Esophagus squamous epithelium (tissue), 5 donors: Measurements from ENCODE around the gene OR5B12. TPM values are rescaled to one million over a fixed set of nuclear protein-coding genes. Genes with fewer than 3 reads are reported as not detected.

Source experiments
- DNase-seq: peaks from one replicate; lab custom pipeline; 2025; lab: John Stamatoyannopoulos, UW
- H3K27ac ChIP-seq, 4 donors: fragments of 200-600 bp; sonication (generic); one replicate each; pipeline ENCODE4 v1.5.1; 2016 to 2019; ENCODE audit warnings: mild to moderate bottlenecking in 1 of 4
- H3K27me3 ChIP-seq, 4 donors: fragments of 200-600 bp; sonication (generic); 1 replicate in 3 of 4; 2 replicates in 1 of 4; pipeline versions ENCODE4 v1.5.1 to v1.6.0; 2017 to 2021; ENCODE audit warnings: antibody characterized with exemption in 1 of 4
- H3K36me3 ChIP-seq, 3 donors: fragments of 200-600 bp; sonication (generic); one replicate each; pipeline ENCODE4 v1.5.1; 2016 to 2019
- H3K4me1 ChIP-seq, 3 donors: fragments of 200-600 bp; sonication (generic); one replicate each; pipeline ENCODE4 v1.5.1; 2017 to 2019
- H3K4me3 ChIP-seq, 4 donors: fragments of 200-600 bp; sonication (generic); 1 replicate in 3 of 4; 2 replicates in 1 of 4; pipeline ENCODE4 v1.5.1; 2016 to 2019; ENCODE audit warnings: mild to moderate bottlenecking in 2 of 4, moderate library complexity in 1 of 4
- H3K9me3 ChIP-seq, 3 donors: fragments of 200-600 bp; sonication (generic); one replicate each; pipeline ENCODE4 v1.5.1; 2016 to 2019
- POLR2A ChIP-seq, 4 donors: fragments of 450-650 bp; IDR thresholded peaks; one replicate each; pipeline ENCODE4 v1.6.1; 2017; ENCODE audit warnings: antibody characterized with exemption in 4 of 4, mild to moderate bottlenecking in 4 of 4, moderate library complexity in 3 of 4
- WGBS, 2 donors: methylation state at CpG; one replicate each; pipeline ENCODE4 v1.1.5; 2018; 5-methylcytosine and 5-hydroxymethylcytosine counted together
- intact Hi-C: fragments of 100-400 bp; cut with DNase I; formaldehyde crosslinking; loops from one replicate; pipeline ENCODE4 v1.15.0; 2022
- total RNA-seq, 4 donors: library from RNA; depleted of rRNA; stranded (reverse); fragments of >200 nt; gene quantifications; one replicate each; pipeline ENCODE4 v1.1.0, GENCODE V29; 2016
- TF ChIP-seq, protein P1 (sequence below), 6 experiments: fragments of 450-650 bp in 4 of 6; fragments of 200-600 bp in 2 of 6; sonication (generic) in 2 of 6; IDR thresholded peaks; one replicate each; pipeline ENCODE4 v1.5.1; 2016 to 2019; ENCODE audit warnings: antibody characterized with exemption in 6 of 6, mild to moderate bottlenecking in 4 of 6, moderate library complexity in 4 of 6
- donor health status: DM: yes; HTN: yes; CAD: no.

The OR5B12 gene
- total RNA-seq, 4 donors from 2014 or later, result not detected

DNA sequence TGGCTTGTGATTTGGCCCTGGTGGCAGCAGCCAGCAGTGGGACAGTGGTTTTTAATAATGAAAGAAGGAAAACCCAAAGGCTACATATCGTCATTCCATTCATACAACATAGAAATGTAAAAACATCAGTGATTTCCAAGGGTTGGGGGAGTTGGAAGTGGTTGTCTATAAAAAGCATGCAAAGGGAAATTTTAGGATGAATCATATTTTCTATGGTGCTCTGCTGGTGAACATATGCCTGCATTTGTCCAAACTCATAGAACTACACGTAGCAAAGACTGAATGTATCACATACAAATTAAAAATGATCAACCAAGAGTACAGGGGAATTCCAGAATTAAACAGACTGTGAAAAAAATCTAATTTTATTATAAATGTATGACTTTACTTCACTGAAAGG is 46.5 kb downstream of the OR5B12 start:
- Histone ChIP-seq H3K9me3 (peaks cover 0 to 6% (median 0%) of the 10 kb centered on the region in 3 donors), H3K36me3 (no peaks in the 10 kb centered on the region), H3K4me3 (no peak overlapping the region), H3K4me1 (no peaks in the 10 kb centered on the region), H3K27me3 (no peaks in the 10 kb centered on the region), H3K27ac (no peak overlapping the region)
- 52 to 62% methylated on average over 2 of the region's 2 CpGs for WGBS, 2 donors
- no peak for DNase-seq
- TF ChIP-seq, protein P1, sequence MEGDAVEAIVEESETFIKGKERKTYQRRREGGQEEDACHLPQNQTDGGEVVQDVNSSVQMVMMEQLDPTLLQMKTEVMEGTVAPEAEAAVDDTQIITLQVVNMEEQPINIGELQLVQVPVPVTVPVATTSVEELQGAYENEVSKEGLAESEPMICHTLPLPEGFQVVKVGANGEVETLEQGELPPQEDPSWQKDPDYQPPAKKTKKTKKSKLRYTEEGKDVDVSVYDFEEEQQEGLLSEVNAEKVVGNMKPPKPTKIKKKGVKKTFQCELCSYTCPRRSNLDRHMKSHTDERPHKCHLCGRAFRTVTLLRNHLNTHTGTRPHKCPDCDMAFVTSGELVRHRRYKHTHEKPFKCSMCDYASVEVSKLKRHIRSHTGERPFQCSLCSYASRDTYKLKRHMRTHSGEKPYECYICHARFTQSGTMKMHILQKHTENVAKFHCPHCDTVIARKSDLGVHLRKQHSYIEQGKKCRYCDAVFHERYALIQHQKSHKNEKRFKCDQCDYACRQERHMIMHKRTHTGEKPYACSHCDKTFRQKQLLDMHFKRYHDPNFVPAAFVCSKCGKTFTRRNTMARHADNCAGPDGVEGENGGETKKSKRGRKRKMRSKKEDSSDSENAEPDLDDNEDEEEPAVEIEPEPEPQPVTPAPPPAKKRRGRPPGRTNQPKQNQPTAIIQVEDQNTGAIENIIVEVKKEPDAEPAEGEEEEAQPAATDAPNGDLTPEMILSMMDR (IDR thresholded peaks at IDR 0.05), result no peak
- TF ChIP-seq POLR2A (IDR thresholded peaks at IDR 0.05), result no peak
- intact Hi-C loops, result no loop called here

DNA sequence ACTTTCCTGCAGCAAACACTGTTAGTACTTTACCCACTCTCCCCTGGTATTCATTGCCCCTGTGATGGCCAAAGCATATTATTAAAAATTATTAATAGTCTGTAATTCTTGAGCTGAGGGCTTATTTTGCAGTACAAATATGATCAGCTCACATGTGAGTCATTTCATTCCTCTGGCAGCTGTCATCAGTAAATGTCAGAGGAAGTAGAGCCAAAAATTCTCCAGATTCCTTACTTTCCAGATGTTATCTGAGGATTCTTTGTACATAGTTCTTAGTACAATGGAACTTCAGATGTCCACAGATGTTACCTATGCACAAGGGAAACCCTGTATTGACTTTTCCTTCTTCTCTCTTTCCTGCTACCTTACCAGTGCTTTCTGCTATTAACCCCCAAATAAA is 47.8 kb downstream of the OR5B12 start:
- Histone ChIP-seq H3K27ac (no peak overlapping the region), H3K4me3 (no peak overlapping the region), H3K4me1 (no peaks in the 10 kb centered on the region), H3K9me3 (peaks cover 0 to 6% (median 0%) of the 10 kb centered on the region in 3 donors), H3K36me3 (no peaks in the 10 kb centered on the region), H3K27me3 (no peaks in the 10 kb centered on the region)
- intact Hi-C loops, result no loop called here
- TF ChIP-seq POLR2A (IDR thresholded peaks at IDR 0.05), result no peak
- TF ChIP-seq, protein P1 (IDR thresholded peaks at IDR 0.05), result no peak
- DNase-seq, result no peak

DNA sequence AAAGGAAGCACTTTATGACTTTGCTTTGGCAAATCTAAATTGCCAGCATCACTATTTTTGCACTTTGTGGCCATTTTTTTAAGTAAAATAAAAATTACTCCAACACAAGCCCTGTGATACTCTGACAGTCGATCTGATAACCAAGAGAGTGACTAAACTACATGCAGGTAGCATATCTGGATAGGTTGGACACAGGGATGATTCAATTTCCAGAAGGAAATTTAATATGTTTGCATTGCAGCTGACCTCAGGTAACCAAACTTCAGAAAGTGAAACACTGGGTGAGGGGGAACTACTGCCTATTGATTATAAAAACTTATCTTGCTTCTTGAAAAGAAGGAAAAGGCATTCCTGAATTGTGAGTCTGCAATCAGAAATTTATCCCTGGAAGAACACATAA is 49.3 kb downstream of the OR5B12 start:
- intact Hi-C loops, result no loop called here
- H3K9me3 ChIP-seq, result peaks cover 0 to 6% (median 0%) of the 10 kb centered on the region in 3 donors
- TF ChIP-seq POLR2A (IDR thresholded peaks at IDR 0.05), result no peak
- TF ChIP-seq, protein P1 (IDR thresholded peaks at IDR 0.05), result no peak
- H3K36me3 ChIP-seq, result no peaks in the 10 kb centered on the region
- 26 to 31% methylated on average over 1 of the region's 1 CpG for WGBS, 2 donors
- H3K27me3 ChIP-seq, result no peaks in the 10 kb centered on the region
- H3K27ac ChIP-seq, result no peak overlapping the region
- no peak for DNase-seq
- no peak overlapping the region for H3K4me3 ChIP-seq
- no peaks in the 10 kb centered on the region for H3K4me1 ChIP-seq

DNA sequence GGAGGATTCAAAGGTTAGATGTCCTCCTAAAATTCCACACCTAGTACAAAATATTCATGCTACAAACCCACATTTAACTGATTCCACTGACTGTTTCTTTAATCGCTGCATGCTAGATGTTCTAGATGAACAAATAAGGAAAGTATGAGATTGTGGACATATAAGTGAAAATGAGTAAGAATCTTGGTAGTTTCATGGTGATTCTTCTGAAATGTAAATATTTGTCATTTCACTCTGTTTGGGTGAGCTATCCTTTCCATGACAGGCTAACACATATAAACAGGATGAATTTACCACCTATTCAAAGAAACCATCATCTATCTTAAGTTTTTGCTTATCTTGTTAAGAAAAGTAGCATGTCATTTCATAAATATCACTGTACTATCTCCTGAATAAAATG is 50.2 kb downstream of the OR5B12 start:
- WGBS, 2 donors, result 56 to 82% methylated on average over 1 of the region's 1 CpG
- no peak overlapping the region for H3K4me3 ChIP-seq
- intact Hi-C loops, result no loop called here
- DNase-seq, result no peak
- peaks cover 0 to 6% (median 0%) of the 10 kb centered on the region in 3 donors for H3K9me3 ChIP-seq
- no peaks in the 10 kb centered on the region for H3K36me3 ChIP-seq
- no peaks in the 10 kb centered on the region for H3K4me1 ChIP-seq
- no peak overlapping the region for H3K27ac ChIP-seq
- TF ChIP-seq, protein P1 (IDR thresholded peaks at IDR 0.05), result no peak
- TF ChIP-seq POLR2A (IDR thresholded peaks at IDR 0.05), result no peak
- no peaks in the 10 kb centered on the region for H3K27me3 ChIP-seq

DNA sequence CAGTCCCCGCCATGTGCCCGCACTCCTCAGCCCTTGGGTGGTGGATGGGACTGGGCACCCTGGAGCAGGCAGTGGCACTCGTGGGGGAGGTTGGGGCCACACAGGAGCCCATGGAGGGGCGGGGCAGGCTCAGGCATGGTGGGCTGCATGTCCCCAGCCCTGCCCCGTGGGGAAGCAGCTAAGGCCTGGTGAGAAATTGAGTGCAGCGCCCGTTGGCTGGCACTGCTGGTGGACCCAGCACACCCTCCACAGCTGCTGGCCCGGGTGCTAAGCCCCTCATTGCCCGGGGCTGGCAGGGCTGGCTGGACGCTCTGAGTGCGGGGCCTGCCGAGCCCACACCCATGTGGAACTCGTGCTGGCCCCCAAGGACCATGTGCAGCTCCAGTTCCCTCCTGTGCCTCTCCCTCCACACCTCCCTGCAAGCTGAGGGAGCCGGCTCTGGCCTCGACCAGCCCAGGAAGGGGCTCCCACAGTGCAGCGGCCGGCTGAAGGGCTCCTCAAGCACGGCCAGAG is 51.4 kb downstream of the OR5B12 start:
- intact Hi-C loops, result no loop called here
- H3K36me3 ChIP-seq, result no peaks in the 10 kb centered on the region
- H3K27ac ChIP-seq, result no peak overlapping the region
- no peak for DNase-seq
- H3K4me1 ChIP-seq, result no peaks in the 10 kb centered on the region
- 73 to 74% methylated on average over 4 to 10 of the region's 18 CpGs for WGBS, 2 donors
- H3K27me3 ChIP-seq, result no peaks in the 10 kb centered on the region
- H3K9me3 ChIP-seq, result peaks cover 0 to 6% (median 0%) of the 10 kb centered on the region in 3 donors
- H3K4me3 ChIP-seq, result no peak overlapping the region
- TF ChIP-seq, protein P1 (IDR thresholded peaks at IDR 0.05), result no peak
- TF ChIP-seq POLR2A (IDR thresholded peaks at IDR 0.05), result no peak

Other genes with a start within 250 kb of the OR5B12 start
- gene OR1S2, start 238.1 kb downstream of the OR5B12 start, total RNA-seq, result not detected
- gene OR1S1, start 229.5 kb downstream of the OR5B12 start, total RNA-seq, result not detected
- gene OR10Q1, start 213.3 kb downstream of the OR5B12 start, total RNA-seq, result not detected
- not detected for gene OR10W1, start 174.0 kb downstream of the OR5B12 start, total RNA-seq
- not detected for gene OR5B17, start 83.2 kb downstream of the OR5B12 start, total RNA-seq
- not detected for gene OR5B3, start 35.4 kb downstream of the OR5B12 start, total RNA-seq
- not detected for gene OR5B2, start 14.1 kb downstream of the OR5B12 start, total RNA-seq
- gene OR5B21, start 65.9 kb upstream of the OR5B12 start, total RNA-seq, result not detected
- gene LPXN, start 133.6 kb upstream of the OR5B12 start, total RNA-seq, result 10 to 100 TPM in 1 of 4 donors, 1 to 10 TPM in 3; 1.7 to 12.4 (median 4.4) TPM
- gene ZFP91, start 136.8 kb upstream of the OR5B12 start, total RNA-seq, result 10 to 100 TPM; 26.6 to 48.6 (median 40.5) TPM
- gene CNTF, start 180.4 kb upstream of the OR5B12 start, total RNA-seq, result 1 to 10 TPM in 2 of 4 donors, under 1 TPM in 2; 0.53 to 3.2 (median 1.2) TPM